Uterus (tissue), 2 donors: ENCODE data around the gene RBFOX2.

ENCODE experiments used
- POLR2A ChIP-seq, 2 donors: fragments of 450-650 bp; IDR thresholded peaks; one replicate each; pipeline ENCODE4 v1.6.1; 2016; ENCODE audit warnings: antibody characterized with exemption in 2 of 2, mild to moderate bottlenecking in 1 of 2, moderate library complexity in 1 of 2
- TF ChIP-seq, protein P1 (sequence below), 4 experiments: fragments of 200-600 bp in 2 of 4; fragments of 450-650 bp in 2 of 4; sonication (generic) in 2 of 4; IDR thresholded peaks; one replicate each; pipeline ENCODE4 v1.5.1; 2016 to 2019; ENCODE audit warnings: antibody characterized with exemption in 4 of 4, mild to moderate bottlenecking in 2 of 4, moderate library complexity in 1 of 4

DNA sequence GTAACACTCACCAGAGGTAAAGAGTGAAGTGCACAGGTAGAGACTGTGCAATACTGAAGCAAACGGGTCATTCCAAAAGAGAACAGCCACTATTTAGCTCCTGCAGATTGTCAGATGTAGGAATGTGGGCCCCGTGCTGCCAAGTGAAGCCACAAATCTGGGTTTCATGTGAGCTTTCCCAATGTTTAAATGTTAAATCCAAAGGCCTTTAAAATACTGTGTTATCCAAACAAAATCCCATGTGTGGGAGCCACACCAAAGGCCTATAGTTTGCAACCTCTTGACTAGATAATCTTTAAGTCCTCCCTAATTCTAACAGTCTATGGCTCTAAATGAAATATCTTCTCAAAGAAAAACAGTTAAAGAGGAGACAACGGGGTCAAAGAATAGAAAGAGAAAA is 43.3 kb downstream of the RBFOX2 start:
- TF ChIP-seq, protein P1, sequence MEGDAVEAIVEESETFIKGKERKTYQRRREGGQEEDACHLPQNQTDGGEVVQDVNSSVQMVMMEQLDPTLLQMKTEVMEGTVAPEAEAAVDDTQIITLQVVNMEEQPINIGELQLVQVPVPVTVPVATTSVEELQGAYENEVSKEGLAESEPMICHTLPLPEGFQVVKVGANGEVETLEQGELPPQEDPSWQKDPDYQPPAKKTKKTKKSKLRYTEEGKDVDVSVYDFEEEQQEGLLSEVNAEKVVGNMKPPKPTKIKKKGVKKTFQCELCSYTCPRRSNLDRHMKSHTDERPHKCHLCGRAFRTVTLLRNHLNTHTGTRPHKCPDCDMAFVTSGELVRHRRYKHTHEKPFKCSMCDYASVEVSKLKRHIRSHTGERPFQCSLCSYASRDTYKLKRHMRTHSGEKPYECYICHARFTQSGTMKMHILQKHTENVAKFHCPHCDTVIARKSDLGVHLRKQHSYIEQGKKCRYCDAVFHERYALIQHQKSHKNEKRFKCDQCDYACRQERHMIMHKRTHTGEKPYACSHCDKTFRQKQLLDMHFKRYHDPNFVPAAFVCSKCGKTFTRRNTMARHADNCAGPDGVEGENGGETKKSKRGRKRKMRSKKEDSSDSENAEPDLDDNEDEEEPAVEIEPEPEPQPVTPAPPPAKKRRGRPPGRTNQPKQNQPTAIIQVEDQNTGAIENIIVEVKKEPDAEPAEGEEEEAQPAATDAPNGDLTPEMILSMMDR (IDR thresholded peaks at IDR 0.05), result no peak
- no peak for TF ChIP-seq POLR2A (IDR thresholded peaks at IDR 0.05)
